Activated CD8-positive, alpha-beta memory T cell treated with anti-CD3 and anti-CD28 coated beads, Interleukin-2, amount 50 U/mL, for 24 hours (primary cell): Measurements from ENCODE around the gene NEK11.

ENCODE experiments used
- DNase-seq: peaks from one replicate; pipeline ENCODE4 v3.0.0-alpha.2; 2020; ENCODE audit errors: extremely low read depth

The NEK11 gene

DNA sequence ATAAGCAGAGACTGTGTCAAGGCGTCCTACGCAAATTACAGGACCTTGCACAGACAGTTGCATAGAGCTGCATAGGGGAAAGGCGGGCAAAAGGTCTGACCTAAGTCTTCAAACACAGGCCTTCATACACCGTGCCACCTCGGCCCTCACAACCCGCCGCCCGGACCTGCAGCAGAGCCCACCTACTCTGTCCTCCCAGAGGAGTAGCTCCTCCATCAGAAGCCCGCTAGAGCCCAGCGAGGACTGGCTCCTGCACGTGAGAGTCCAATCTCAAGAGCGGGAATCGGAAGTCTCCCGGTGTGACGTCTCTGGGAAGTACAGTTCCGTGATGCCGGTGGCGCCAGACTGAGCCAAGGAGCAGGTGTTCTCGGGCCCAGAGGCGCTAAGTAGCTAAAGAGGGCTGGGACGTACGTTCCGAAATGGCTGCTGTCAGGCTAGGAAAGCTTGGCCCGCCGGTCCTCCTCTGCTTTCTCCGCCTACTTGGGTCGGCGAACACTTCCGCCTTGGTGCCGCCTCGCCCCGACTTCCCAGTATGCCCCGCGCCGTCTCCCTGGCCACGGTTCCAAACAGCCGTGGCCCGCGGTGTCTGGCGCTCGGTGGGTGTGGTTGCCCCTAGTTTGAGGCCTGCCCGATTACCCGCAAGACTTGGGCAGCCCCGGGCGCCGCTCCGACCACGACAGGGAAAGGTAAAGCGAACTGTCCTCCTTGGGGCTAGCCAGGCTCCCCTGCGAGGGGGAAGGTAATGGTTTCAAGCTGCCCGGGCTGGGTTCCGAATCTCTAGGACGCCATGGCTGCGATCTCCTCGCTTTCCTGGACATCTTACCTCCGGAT, at the start of gene NEK11, which contains the start of gene ASTE1:
TSS of gene NEK11 (plus strand) at position 557 of the 831 bp plus-strand sequence. CDS start 2,832 bp downstream, outside the sequence.
TSS of gene ASTE1 (minus strand) at position 505 of the 831 bp plus-strand sequence. CDS start 1,519 bp downstream, outside the sequence.
- peak; percentile 76 for DNase-seq

DNA sequence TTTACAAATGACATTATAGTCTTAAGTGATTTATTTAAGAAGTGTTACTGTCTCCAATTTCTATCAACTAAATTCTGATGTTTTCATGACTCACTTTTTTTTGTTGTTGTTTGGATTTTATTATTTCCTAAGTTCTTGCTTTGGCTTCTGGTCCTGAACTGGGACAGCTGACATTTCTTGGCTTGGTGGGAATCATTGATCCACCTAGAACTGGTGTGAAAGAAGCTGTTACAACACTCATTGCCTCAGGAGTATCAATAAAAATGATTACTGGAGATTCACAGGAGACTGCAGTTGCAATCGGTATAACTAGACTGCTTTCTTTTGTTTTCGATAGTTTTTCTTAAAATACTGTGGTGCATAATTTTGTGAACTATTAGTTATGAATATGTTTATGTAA, 47.6 kb upstream of the NEK11 start:
- no peak for DNase-seq

DNA sequence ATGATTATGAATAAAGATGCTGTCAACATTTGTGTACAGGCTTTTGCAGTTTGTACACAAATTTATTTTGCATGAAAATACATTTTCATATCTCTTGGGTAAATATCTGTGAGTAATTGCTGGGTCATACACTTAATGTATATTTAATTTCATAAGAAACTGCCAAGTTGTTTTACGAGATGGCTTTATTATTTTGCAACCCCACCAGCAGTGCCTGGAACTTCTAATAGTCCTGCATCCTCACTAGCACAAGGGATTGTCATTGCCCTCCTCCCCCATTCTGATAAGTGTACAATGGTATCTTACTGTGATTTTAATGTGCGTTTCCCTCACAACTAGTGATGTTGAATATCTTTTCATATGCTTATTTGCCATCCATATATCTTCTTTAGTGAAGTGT, 45.2 kb upstream of the NEK11 start:
- no peak for DNase-seq

DNA sequence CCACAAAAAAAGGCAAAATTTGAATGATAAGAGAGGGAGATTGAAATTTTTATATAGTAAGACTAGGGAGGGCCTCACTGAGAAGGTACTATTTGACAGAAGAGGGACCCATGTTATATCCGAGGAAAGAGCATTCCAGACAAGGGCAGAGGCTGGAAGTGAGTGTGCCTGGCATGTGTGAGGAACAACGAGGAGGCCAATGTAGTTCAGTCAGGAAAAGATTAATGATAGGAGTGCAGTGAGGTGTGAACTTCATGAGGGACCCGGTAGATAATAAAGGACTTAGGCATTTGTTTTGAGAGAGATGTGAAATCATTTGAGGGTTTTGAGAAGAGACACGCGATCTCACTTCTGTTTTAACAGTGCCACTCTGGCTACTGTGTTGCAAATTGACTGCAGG, 36.4 kb upstream of the NEK11 start:
- DNase-seq, result no peak

DNA sequence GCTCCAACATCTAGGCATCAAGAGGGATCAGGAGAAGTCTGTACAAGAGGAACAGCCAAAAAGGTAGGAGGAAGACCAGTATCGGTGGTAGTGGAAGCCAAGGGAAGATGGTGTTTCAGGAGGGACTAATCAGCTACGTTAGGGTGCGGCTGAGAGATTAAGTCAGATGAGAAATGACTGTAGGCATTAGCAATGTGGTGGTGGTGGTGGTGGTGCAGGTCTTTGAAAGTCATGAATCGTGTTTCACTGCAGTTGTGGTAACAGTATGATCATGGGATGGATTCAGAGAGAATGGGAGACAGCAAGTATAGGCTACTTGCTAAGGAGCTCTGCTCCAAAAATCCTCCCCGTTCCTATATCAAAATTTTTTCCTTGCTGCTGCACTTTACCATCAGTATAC, 35.6 kb upstream of the NEK11 start:
- no peak for DNase-seq

GRCh38 chr3:130992344-130992743, 34.3 kb upstream of the NEK11 start:
- DNase-seq, result no peak

- DNase-seq, result no peak
Measured at GRCh38 chr3:130997289-130997688, 29.4 kb upstream of the NEK11 start.

GRCh38 chr3:131001071-131001470, 25.6 kb upstream of the NEK11 start:
- DNase-seq, result no peak

GRCh38 chr3:131004603-131005002, 22.1 kb upstream of the NEK11 start:
- DNase-seq, result no peak

DNA sequence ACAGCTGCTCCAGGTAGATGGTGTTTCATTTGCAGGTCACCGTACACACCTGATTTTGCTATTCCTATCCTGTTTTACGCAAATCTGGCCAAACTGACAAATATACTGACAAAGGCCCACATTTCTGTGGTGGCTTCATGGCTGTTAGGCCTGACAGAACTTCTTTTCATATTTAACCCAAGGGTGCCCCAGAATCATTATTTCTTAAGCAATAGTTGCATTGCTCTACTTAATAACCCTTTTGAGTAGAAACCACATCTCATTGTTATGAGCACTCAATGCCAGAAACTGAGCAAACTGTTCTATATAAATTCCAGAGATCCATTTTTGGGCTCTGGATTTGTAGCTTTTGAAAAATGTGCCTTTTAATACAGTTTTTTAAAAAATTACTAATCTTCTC, 19.4 kb upstream of the NEK11 start:
- no peak for DNase-seq

DNA sequence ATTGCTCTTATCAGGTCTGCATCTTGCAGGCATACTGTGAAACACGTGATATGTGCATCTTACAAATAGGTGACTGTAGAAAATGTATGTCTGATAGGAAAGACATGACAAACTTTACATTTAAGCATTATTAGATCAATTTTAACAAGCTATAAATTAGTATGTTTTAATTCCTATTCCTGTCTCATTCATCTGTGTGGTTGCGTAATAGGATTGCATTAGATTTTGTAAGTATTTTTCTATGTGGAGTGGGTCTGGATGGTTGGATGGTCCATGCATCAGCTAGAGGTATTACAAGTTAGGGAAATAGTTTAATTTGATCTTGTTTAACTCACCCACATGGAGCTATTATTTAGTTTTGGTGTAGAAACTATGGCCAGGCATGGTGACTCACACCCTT, 18.9 kb upstream of the NEK11 start:
- no peak for DNase-seq

GRCh38 chr3:131008326-131008725, 18.4 kb upstream of the NEK11 start:
- no peak for DNase-seq

- no peak for DNase-seq
Measured at GRCh38 chr3:131009698-131010097, 17.0 kb upstream of the NEK11 start.

DNA sequence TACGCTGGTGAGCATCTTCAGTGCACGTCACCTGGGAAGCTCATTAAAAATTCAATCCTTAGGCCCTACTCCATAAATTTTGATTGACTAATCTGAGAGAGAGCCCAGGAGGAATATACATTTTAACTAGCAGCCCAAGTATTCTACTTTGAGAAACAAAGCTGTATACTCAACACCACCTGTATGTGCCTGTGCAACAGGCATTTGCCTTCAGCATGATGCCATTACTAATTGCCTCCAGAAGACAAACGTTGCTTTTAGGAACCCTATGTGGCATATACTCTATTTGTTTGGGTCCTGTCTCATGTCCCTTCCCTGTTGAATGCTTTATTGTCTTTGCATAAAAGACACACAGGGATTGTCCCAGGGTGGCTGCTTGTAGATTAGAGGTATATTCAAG, 7.7 kb upstream of the NEK11 start:
- DNase-seq, result no peak

DNA sequence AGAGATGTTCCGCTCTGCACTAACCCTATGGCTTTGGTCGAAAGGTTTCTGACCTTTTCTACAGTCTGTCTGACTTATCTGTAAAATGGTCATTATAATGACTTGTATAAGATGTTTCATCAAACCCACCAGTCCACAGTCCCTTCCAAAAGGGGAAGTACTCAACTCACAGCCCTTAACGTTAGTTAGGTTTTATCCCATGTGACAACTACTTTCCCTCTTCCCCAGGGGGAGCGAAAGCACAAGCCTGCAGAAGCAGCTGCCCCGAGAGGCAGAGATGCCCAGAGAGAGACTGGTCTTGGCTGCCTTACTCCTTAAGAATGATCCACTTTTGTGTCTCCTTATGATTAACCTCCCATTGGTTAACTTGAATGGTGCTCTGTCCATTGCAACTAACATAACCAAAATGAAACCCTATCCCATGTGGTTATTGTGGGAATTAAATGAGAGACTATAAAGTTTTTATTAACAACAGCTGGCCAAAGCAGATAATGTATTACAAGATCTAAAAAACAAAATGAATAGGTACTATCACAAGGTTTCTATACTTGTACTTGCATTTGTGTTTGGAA, 6.5 kb upstream of the NEK11 start:
- no peak for DNase-seq

- no peak for DNase-seq
Measured at GRCh38 chr3:131025539-131025938, 1.1 kb upstream of the NEK11 start.

GRCh38 chr3:131028844-131029243, 2.2 kb downstream of the NEK11 start:
- DNase-seq, result no peak

DNA sequence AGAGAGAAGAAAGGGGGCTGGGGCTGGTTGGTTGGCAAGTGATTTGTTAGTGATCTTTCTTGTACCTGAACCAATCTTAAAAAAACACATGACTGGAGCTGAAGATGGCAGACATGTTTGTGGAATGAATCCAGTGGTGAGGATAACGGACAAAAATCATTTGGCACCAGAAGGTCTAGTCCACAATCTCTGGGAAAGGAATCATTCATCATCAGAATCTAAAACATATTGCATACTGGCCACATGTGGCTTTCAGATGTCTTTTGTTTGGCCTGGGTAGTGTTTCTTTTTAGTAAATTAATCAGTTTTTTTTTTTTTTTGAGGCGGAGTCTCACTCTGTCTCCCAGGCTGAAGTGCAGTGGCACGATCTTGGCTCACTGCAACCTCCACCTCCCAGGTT, 5.0 kb downstream of the NEK11 start:
- DNase-seq, result no peak

- DNase-seq, result no peak
Measured at GRCh38 chr3:131033480-131034080, 6.9 kb downstream of the NEK11 start.

- no peak for DNase-seq
Measured at GRCh38 chr3:131036200-131036816, 9.6 kb downstream of the NEK11 start.

DNA sequence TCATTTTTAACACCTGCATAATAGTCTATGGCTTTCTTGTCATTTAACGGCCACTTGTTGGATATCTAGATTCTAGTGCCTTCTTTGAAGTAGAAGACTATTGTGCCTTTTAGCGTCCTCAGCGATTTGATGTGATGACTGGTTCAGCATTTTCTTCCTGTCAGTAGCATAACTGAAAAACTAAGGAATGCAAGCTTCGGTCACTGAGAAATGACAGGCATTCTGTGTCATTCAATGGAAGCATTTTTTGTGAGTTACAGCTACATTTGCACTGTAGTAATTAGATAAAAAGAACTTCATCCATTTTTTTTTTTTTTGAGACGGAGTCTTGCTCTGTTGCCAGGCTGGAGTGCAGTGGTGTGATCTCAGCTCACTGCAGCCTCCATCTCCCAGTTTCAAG, 10.3 kb downstream of the NEK11 start:
- no peak for DNase-seq

- DNase-seq, result no peak
Measured at GRCh38 chr3:131038326-131038725, 11.6 kb downstream of the NEK11 start.
